ENCODE results near the gene ZBTB33. TPM values are rescaled to one million over a fixed set of nuclear protein-coding genes. Genes with fewer than 3 reads are reported as not detected.

ZBTB33 gene
- total RNA-seq, 1 donor from 2014 or later = 13.4 TPM

GRCh38 chrX:120236687-120237479 is 13.7 kb upstream of the ZBTB33 start:
- TF ChIP-seq CTCF (IDR thresholded peaks at IDR 0.05; ENCODE audit: insufficient read depth, low read length, severe bottlenecking) = no peak
- FAIRE-seq (no peak), DNase-seq (ENCODE audit: low read depth) (no peak)
- Histone ChIP-seq H3K4me3 (ENCODE audit: low read depth, low read length) (no peak overlapping the region), H3K36me3 (ENCODE audit: control insufficient read depth, insufficient read depth, low read length) (no peaks in the 10 kb centered on the region), H3K27me3 (ENCODE audit: control insufficient read depth, insufficient read depth, low read length) (no peaks in the 10 kb centered on the region)

- TF ChIP-seq CTCF (IDR thresholded peaks at IDR 0.05; ENCODE audit: insufficient read depth, low read length, severe bottlenecking) = no peak
- H3K36me3 ChIP-seq (ENCODE audit: control insufficient read depth, insufficient read depth, low read length) = no peaks in the 10 kb centered on the region
- no peak overlapping the region for H3K4me3 ChIP-seq (ENCODE audit: low read depth, low read length)
- FAIRE-seq (no peak), DNase-seq (ENCODE audit: low read depth) (peak; percentile 13)
- H3K27me3 ChIP-seq (ENCODE audit: control insufficient read depth, insufficient read depth, low read length) = no peaks in the 10 kb centered on the region
Measured at GRCh38 chrX:120238933-120239332, 11.7 kb upstream of the ZBTB33 start.

GRCh38 chrX:120242813-120243212 is 7.8 kb upstream of the ZBTB33 start:
- no peak overlapping the region for H3K4me3 ChIP-seq (ENCODE audit: low read depth, low read length)
- H3K27me3 ChIP-seq (ENCODE audit: control insufficient read depth, insufficient read depth, low read length) = no peaks in the 10 kb centered on the region
- FAIRE-seq (no peak), DNase-seq (ENCODE audit: low read depth) (no peak)
- no peaks in the 10 kb centered on the region for H3K36me3 ChIP-seq (ENCODE audit: control insufficient read depth, insufficient read depth, low read length)
- no peak for TF ChIP-seq CTCF (IDR thresholded peaks at IDR 0.05; ENCODE audit: insufficient read depth, low read length, severe bottlenecking)

- no peak for DNase-seq (ENCODE audit: low read depth)
- Histone ChIP-seq H3K27me3 (ENCODE audit: control insufficient read depth, insufficient read depth, low read length) (no peaks in the 10 kb centered on the region), H3K36me3 (ENCODE audit: control insufficient read depth, insufficient read depth, low read length) (no peaks in the 10 kb centered on the region), H3K4me3 (ENCODE audit: low read depth, low read length) (peak overlapping the region; percentile 52)
- no peak for TF ChIP-seq CTCF (IDR thresholded peaks at IDR 0.05; ENCODE audit: insufficient read depth, low read length, severe bottlenecking)
- no peak for FAIRE-seq
Measured at GRCh38 chrX:120244395-120244734, 6.2 kb upstream of the ZBTB33 start.

GRCh38 chrX:120244735-120245498 is 5.7 kb upstream of the ZBTB33 start:
- Histone ChIP-seq H3K27me3 (ENCODE audit: control insufficient read depth, insufficient read depth, low read length) (no peaks in the 10 kb centered on the region), H3K36me3 (ENCODE audit: control insufficient read depth, insufficient read depth, low read length) (no peaks in the 10 kb centered on the region), H3K4me3 (ENCODE audit: low read depth, low read length) (peak overlapping the region; percentile 52)
- peak; percentile 72 for FAIRE-seq
- no peak for TF ChIP-seq CTCF (IDR thresholded peaks at IDR 0.05; ENCODE audit: insufficient read depth, low read length, severe bottlenecking)
- peak; percentile 67 for DNase-seq (ENCODE audit: low read depth)

All from bronchial epithelial cell (primary cell).